Left kidney (tissue), 2 donors: ENCODE results near the gene TFPT. TPM values are rescaled to one million over a fixed set of nuclear protein-coding genes. Genes with fewer than 3 reads are reported as not detected.
A peak's percentile ranks its signal among the peaks of the same experiment; 100 is the strongest.
"Not testable (repeated sequence)": the region's sequence is repeated elsewhere in the genome, so short reads cannot be mapped to it uniquely, and the experiment has no call there.

Experiments
- DNase-seq: peaks from one replicate; pipeline ENCODE4 v3.0.0-alpha.2; 2013
- polyA plus RNA-seq: library from polyadenylated mRNA; unstranded; fragments of 120-200 nt; gene quantifications from one replicate; pipeline ENCODE4 v1.2.1, GENCODE V29; 2013; ENCODE audit not compliant: insufficient read length

The TFPT gene
- polyA plus RNA-seq, 1 donor, result 14.3 TPM

DNA sequence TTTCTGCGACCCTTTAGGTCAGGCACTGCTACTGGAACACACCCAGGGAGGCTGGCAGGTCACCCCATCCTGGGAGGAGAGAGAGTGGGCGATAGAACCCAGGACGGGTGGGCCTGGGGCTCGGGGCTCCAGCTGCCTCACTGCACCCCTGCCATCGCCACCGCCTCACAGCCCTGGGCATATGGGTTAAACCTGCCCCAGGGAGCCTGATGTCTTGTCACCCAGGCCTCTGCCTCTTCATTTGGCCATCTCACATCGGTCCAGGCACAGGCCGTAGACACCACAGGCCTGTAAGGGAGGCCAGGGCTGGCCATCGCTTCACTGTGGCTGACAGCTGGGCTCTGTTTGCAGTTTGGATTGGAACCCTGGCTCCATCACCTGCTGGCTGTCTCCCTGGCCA is 10.3 kb upstream of the TFPT start:
- no peak for DNase-seq

DNA sequence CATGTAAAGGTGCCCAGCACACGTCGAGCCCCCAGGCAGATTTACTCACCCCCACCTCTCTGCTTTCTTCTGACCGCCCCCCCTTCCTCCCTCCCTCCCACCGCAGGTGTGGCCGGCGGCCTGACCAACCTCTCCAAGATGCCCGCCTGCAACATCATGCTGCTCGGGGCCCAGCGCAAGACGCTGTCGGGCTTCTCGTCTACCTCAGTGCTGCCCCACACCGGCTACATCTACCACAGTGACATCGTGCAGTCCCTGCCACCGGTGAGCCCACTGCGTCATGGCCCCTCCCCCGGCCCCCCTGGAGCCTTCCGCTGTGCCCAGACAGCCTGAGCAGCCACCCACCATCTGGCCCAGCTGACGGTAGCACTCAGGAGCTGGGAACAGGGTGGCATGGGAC is 8.9 kb upstream of the TFPT start:
- DNase-seq, result no peak

DNA sequence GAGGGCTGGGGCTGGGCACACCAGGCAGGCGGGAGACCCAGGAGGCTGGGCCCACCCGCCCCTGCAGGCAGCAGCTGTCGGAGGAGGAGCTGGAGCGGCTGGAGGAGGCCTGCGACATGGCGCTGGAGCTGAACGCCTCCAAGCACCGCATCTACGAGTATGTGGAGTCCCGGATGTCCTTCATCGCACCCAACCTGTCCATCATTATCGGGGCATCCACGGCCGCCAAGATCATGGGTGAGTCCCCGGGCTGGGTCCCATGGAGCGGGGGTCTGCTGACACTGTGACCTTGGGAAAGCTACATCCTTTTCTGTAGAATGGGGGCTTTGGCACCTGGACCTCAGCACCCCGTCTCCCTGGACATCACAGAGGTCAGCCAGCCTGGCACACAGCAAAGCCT is 8.2 kb upstream of the TFPT start:
- no peak for DNase-seq

DNA sequence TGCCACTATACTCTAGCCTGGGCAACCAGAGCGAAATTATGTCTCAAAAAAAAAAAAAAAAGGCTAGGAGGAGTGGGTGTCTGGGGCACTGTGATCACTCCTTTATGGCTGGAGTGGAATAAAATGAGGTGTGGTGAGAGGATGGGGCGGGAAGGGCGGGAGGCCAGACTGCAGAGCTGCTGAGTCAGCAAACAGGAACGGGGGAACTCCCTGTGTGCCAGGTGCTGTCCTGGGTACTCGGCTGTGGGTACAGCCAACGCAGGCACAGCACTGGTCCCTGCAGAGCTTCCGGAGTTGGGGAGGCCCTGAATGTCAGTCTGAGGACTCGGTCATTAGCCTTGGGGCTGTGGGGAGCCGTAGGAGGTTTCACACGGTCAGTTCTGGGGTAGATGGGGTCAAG is 5.8 kb upstream of the TFPT start:
- DNase-seq, result no peak

DNA sequence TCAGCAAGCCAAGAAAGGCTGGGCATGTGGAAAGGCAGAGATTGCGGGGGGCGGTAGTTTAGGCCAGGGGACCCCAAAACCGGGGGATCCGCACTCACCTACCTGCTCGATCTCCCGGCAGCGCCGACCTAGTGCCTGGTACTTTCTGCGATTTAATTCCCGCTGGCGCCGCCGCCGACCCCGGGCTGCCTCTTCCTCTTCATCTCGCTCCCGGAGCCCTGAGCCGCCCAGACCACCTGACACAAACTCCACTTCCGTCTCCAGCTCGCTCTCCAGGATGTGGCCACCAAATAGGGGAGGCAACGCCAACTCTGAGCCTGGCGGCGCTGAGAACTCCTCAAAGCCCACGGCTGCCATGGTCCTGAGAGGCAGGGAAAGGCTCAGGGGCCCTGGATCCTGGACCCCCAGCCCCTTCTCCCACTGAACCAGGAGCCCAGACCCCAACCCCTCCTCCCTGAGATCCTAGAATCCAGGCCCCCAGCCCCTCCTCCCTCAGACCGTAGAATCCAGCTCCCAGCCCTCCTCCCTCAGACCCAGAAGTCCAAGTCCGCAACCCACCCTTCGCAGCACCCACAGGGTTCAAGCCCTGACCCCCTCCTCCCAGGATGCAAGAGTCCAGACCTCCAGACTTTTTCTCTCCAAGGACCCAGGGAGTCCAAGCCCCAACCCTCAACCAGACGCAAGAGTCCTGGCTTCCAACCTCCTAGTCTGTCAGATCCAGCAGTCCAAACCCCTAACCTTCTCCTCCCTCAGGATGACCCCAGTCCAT is 933 bp downstream of the TFPT start:
- DNase-seq, result no peak

DNA sequence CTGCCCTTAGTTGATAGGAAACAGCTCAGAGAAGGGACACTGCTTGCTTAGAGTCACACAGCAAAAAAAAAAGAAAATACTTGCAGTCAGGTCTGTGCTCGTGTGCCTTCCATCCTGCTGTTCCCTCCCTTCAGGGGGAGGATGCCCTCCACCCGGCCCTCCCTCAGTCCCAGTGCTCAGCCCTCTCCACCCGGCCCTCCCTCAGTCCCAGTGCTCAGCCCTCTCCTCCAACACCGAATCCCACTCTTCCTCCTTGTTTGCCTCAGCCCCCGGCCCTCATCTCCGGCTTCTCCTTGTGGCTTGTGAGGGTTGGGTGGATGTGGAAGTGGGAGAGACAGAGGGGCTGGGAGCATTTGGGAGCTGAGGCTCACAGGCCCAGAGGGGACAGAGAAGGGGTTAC is 5.8 kb downstream of the TFPT start:
- DNase-seq, result no peak

DNA sequence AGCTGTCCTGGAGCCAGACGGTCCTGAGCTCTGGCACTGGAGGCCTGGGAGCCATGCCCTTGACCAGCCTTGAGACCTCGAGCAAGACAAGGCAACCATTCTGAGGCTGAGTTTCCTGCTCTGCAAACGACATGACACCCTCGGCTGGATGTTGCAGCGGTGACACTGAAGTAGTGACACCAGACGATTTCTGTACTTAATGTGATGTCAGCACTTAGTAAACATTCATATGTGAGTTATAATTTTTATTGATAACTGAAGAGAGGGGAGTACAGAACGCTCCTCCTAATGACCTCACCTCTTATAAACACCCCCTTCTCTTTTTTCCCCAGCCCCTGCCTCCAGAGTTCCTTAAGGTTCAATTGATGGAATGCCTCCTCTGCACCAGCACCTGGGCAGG is 7.0 kb downstream of the TFPT start:
- no peak for DNase-seq

DNA sequence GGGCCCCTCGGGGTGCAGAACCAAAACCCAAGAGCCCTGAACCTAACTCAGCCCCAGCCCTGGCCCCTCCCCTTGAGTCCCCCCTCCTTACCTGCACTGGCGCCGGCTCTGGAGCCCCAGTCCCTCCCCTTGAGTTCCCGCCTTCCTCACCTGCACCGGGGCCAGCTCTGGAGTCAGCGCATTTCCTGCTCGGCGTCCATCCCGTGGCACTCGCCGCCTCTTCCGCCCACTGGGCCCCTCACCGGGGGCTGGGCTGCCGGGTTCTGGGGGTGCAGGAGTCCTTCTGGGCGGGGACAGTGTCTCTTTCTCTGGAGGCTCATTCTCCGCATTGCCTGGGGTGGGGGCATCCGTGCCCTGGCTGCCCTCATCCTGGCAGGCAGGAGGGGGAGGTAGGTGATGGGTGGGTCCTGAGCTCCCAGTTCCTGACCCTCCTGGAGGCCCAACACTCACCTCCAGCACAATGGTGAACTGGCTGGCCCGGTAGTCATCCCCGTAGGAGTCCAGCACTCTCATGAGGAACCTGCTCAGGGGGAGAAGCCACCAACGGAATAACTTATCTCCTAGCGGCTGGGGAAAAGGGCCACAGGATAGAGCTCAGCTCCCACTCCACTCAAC is 7.5 kb downstream of the TFPT start:
- DNase-seq, result no peak

DNA sequence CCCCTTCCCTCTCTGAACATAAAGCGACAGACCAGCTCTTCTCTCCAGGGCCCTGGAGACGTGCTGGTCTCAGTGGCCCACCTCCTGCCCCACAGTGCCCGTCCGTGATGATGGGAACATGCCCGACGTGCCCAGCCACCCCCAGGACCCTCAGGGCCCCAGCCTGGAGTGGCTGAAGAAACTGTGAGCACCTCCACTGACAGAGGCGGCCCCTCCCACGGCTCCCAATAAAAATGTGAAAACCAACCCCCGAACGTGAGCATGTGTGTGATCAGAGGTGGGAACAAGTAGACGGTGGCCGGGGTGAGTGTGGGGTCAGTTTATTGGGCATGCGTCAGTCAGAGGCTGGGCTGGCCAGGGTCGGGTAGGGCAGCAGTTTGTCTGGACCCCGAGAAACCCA is 8.7 kb downstream of the TFPT start:
- DNase-seq, result no peak

DNA sequence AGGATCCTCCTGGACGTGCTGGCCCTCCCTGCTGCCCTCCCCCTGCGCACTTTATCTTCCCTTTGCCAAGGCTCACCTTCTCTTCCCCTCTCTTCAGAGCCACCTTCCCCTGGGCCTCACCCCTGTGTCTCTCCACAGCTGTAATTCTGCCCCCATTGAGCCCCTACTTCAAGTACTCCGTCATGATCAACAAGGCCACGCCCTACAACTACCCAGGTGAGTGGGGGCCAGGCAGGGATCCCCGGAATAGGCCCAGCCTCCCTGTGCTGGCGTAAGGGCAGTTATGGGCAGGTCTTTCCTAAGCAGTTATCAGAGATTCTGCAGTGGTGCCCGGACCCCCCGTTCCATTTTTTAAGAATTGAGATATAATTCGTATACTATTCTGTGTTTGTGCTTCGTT is 9.7 kb downstream of the TFPT start:
- DNase-seq, result no peak

DNA sequence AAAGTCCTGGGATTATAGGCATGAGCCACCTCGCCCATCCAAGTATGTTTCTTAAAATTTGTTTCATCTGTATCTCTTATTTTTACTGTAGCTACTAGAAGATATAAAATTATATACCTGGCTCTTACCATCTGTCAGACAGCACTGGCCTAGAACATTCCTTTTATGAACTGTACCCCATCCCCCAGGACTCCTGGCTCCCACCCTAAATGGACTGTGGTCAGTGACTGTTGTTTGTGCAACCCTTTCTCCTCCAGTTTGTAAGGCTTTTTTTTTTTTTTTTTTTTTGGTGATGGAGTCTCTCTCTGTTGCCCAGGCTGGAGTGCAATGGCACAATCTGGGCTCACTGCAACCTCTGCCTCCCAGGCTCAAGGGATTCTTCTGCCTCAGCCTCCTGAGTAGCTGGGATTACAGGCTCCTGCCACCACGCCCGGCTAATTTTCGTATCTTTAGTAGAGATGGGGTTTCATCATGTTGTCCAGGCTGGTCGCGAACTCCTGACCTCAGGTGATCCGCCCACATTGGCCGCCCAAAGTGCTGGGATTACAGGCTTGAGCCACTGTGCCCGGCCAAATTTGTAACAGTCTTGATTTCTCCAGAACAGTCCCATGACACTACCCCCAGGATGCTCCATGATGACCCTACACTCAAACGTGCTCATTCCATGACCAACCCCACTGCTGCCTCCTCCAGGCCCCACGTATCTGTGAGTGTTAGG is 10.3 kb downstream of the TFPT start:
- no peak for DNase-seq

DNA sequence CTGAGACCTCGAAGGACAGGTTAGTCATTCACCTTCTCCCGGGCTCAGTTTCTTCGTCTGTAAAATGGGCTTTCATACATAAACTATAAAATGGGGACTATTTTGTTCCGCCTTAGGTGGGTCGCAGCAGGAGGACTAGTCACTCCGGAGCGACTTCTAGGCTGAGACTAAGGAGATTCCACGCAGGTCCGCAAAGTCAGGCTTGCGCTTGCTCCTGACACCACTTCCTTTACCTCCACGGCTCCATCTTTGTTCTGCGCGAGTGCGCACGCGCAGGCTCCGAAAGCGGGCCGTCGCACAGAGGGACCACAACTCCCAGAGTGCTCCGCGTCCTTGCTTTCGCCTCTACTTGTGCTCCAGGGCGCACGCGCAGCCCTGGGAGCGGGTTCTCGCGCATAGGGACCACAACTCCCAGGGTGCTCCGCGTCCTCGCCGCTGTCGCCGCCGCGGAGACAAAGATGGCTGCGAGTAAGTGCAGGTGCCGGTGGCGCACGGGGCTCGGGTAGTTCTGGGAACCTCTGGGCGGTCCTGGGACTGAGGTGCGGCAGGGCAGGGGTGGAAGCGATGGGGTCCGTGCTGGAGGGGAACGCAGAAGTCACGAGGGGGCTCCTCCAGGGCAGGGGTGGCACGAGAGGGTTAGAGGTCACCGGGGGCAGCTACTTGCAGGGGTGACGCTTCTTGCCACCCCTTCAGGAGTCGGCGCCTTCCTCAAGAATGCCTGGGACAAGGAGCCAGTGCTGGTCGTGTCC is 12.9 kb downstream of the TFPT start, which contains the start of gene NDUFA3:
Gene NDUFA3 (plus strand): TSS at position 435 of the 749 bp plus-strand sequence. CDS start 24 bp downstream, at position 459.
- DNase-seq, result peak; percentile 98

DNA sequence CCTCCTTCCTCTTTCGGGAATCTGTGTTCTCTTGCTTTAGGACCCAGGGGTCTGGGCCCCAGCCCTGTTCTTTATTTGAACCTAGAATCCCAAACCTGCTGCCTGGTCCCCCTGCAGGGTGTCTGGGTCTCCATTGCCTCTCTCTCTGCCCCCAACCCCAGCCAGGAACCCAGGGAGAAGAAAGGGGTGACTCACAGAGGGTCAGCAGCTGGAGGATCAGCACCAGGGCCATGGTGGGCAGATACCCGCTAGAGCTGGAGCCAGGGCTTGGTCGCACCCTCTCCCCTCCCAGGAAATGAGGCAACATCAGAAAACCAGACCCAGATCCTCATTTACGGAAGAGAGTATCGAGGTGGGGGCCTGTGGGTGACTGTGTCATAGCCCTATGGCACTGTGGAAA is 14.9 kb downstream of the TFPT start, which contains the start of gene OSCAR:
Gene OSCAR (minus strand): TSS at position 243 of the 400 bp plus-strand sequence. CDS start 11 bp downstream, at position 232.
- no peak for DNase-seq

DNA sequence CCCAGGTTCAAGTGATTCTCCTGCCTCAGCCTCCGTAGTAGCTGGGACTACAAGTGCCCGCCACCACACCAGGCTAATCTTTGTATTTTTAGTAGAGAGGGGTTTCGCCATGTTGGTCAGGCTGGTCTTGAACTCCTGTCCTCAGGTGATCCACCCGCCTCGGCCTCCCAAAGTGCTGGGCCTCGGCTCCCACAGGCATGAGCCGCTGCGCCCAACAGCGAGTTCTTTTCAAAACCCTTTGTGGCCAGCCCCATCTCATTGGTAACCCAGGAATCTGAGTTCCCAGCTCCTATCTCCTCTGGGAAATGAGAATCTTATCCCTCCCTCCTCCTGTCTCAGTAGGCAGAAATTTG is 15.6 kb downstream of the TFPT start:
- DNase-seq, result not testable (repeated sequence)

DNA sequence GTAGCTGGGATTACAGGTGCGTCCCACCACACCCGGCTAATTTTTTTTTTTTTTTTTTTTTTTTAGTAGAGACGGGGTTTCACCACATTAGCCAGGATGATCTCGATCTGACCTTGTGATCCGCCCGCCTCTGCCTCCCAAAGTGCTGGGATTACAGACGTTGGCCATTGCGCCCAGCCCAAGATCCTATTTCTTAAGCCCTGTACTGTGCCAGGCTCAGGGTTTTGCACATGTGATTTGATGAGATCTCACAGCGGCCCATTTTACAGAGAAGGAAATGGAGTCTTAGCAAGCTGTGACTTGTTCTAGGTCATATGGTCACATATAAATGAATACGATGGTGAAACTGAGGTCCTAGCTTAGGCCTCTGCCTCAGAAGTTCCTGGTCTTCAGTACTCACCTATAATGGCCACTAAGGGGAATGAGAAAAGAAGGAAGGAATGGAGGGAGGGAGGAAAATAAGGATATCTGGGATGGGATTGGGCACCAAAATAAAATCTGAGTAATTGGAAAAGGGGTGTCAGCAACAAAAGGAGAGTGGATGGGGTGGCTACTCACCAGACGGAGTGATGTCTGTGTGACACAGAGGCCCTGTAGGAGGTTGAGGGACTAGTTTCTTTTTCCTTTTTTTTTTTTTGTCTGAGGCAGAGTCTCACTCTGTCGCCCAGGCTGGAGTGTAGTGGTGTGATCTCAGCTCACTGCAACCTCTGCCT is 16.1 kb downstream of the TFPT start:
- no peak for DNase-seq

DNA sequence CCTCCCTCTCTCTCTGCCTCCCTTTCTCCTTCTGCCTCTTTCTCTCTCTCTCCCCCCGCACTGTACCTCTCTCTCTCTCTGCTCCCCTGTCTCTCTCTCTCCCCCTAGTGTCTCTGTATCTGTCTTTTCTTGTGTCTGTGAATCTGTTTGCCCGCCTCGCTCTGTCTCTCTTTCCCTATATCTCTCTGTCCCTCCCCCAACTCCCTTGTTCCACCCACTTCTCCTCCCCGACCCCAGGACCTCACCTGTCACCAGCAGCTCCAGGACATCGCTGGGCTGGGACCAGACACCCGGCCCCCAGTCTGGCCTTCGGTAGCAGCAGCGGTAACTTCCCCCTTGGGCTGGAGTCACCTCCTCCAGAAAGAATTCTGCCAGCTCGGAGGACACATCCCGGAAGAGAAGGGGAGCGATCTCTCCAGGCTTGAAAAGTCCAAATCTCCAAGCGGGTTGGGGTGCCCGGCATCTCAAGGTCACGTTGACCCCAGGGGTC is 18.8 kb downstream of the TFPT start:
- DNase-seq, result no peak

DNA sequence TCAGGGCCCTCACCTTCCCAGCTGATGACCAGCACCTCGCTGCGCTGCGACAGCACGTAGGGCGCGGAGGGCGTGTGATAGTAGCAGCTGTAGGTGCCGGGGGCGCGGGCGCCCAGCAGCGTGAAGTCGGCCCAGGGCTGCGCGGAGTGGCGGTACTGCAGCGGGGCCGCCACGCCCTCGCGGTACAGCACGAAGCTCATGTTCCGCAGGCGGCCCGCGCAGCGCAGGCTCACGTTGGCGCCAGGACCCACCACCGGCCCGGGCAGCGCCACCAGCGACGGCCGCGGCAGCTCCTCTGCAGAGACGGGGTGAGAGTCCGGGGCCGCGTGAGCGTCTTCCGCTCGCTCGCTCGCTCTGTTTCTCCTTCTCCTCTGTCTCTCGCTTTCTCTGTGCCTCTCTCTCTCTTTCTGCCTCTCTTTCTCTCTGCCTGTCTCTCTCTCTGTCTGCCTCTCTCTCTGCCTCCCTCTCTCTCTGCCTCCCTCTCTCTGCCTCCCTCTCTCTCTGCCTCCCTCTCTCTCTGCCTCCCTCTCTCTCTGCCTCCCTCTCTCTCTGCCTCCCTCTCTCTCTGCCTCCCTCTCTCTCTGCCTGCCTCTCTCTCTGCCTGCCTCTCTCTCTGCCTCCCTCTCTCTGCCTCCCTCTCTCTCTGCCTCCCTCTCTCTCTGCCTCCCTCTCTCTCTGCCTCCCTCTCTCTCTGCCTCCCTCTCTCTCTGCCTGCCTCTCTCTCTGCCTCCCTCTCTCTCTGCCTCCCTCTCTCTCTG is 19.4 kb downstream of the TFPT start:
- not testable (repeated sequence) for DNase-seq

DNA sequence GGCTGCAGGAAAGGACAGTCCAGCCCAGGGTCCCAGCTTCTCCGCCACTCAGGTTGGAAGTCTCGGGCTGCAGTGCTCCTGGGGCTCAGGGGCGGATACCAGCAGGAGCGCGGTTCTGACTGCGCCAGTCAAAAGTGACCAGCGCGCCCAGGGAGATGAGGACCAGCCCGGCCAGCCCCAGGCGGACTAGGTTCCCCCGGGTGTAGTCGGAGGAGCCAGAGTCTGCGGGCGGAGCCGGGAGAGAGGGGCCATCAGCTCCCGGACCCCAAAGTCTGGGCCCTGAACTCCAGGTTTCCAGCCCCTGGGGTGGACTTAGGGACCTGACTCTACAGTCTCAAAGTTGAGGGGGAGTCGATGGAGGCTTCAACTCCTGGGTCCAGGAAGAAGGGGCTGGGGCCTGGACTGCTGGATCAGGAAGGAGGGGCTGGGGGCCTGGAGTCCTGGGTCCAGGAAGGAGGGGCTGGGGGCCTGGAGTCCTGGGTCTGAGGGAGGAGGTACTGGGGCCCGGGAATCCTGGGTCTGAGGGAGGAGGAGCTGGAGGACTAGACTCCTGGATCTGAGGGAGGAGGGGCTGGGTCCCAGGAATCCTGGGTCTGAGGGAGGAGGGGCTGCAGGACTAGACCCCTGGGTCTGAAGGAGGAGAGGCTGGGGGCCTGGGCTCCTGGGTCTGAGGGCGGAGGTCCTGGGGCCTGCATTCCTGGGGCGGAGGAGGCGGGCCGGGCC is 20.2 kb downstream of the TFPT start:
- DNase-seq, result no peak

DNA sequence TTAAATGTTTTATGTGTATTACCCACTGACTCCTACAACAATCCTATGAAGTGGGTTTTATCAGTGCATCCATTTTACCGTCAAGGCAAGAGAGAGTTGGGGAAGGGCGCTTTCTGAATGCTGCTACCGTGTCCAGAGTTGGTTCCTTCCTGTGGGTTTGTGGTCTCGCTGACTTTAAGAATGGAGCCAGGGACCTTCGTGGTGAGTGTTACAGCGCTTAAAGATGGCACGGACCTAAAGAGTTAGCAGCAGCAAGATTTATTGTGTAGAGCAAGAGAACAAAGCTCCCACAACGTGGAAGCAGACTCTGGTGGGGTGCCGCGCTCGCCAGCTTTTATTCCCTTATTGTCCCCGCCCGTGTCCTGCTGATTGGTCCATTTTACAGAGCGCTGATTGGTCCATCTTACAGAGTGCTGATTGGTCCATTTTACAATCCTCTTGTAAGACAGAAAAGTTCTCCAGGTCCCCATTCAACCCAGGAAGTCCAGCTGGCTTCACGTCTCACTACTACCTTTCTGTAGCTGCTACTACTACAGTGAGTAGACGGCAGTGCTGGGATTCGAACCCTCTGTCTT is 20.9 kb downstream of the TFPT start:
- no peak for DNase-seq

DNA sequence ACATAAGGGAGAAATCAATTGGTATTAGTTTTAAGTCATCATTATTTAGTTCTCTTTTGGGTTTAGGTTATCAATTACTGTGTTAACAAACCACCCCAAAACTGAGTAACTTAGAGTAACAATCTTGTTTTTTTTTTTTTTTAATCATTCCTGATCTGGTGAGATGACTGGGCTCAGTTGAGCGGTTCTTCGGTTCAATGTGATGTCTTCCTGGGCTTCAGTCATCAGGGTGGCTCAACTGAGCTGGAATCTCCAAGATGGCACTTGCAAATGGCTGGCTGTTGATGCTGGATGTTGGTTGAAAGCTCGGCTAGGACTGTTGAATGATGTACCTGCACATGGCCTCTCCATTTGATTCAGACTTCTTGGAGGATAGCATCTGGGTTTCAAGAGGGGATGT is 31.0 kb downstream of the TFPT start:
- DNase-seq, result no peak
